ENCODE results near the gene ADGRL4.

The ADGRL4 gene

DNA sequence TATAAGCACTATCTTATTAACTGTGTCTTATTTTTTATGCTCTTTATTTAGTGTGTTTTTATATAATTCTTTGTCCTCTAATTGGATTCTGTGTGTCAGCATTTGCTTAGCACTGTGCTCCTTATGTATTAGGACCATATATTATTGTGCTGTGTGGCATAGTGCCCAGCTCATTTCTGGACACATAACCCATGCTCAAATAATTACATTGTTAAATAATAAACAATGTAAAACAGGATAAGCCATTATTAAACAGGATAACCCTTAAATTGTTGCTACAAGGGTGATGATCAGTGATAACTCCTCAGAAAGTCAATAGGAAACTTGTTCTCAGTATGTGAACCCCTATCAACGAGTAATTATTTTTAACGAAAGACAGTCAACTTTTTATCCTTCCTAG lies 150.4 kb downstream of the ADGRL4 start:
- no peak overlapping the region for H3K4me2 ChIP-seq (ENCODE audit: low read depth, low read length)
- H3F3A ChIP-seq (ENCODE audit: insufficient read depth, low read length), result no peaks in the 10 kb centered on the region
- no peak overlapping the region for H3K27ac ChIP-seq (ENCODE audit: low read length)
- no peaks in the 10 kb centered on the region for H3K27me3 ChIP-seq (replicated peaks; ENCODE audit: insufficient read depth, low read length)
- no peaks in the 10 kb centered on the region for H3K9me3 ChIP-seq (replicated peaks; ENCODE audit: insufficient read depth, low read length)
- H3K79me2 ChIP-seq (ENCODE audit: low read length), result no peaks in the 10 kb centered on the region
- H3K4me1 ChIP-seq (ENCODE audit: low read length), result peaks cover 9% of the 10 kb centered on the region
- H4K20me1 ChIP-seq (ENCODE audit: insufficient read depth, low read length), result no peaks in the 10 kb centered on the region
- H3K9ac ChIP-seq (ENCODE audit: low read length), result no peak overlapping the region
- no peaks in the 10 kb centered on the region for H3K9me2 ChIP-seq (replicated peaks; ENCODE audit: insufficient read depth, low read length)
- no peak for DNase-seq
- H3K4me3 ChIP-seq (ENCODE audit: low read length), result no peak overlapping the region
- TF ChIP-seq, protein P1, sequence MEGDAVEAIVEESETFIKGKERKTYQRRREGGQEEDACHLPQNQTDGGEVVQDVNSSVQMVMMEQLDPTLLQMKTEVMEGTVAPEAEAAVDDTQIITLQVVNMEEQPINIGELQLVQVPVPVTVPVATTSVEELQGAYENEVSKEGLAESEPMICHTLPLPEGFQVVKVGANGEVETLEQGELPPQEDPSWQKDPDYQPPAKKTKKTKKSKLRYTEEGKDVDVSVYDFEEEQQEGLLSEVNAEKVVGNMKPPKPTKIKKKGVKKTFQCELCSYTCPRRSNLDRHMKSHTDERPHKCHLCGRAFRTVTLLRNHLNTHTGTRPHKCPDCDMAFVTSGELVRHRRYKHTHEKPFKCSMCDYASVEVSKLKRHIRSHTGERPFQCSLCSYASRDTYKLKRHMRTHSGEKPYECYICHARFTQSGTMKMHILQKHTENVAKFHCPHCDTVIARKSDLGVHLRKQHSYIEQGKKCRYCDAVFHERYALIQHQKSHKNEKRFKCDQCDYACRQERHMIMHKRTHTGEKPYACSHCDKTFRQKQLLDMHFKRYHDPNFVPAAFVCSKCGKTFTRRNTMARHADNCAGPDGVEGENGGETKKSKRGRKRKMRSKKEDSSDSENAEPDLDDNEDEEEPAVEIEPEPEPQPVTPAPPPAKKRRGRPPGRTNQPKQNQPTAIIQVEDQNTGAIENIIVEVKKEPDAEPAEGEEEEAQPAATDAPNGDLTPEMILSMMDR (IDR thresholded peaks at IDR 0.05; ENCODE audit: low read length), result no peak
- TF ChIP-seq EZH2phosphoT487 (IDR thresholded peaks at IDR 0.05; ENCODE audit: low read length) (no peak), EZH2 (optimal IDR thresholded peaks at IDR 0.05; ENCODE audit: low read depth, low read length) (no peak)
- H2AFZ ChIP-seq (ENCODE audit: low read length), result no peak overlapping the region
- no peaks in the 10 kb centered on the region for H3K36me3 ChIP-seq (replicated peaks; ENCODE audit: insufficient read depth, low read length)

- Histone ChIP-seq H3K27me3 (replicated peaks; ENCODE audit: insufficient read depth, low read length) (no peaks in the 10 kb centered on the region), H3K9ac (ENCODE audit: low read length) (no peak overlapping the region), H3K4me2 (ENCODE audit: low read depth, low read length) (no peak overlapping the region), H4K20me1 (ENCODE audit: insufficient read depth, low read length) (no peaks in the 10 kb centered on the region), H2AFZ (ENCODE audit: low read length) (no peak overlapping the region), H3F3A (ENCODE audit: insufficient read depth, low read length) (no peaks in the 10 kb centered on the region), H3K9me2 (replicated peaks; ENCODE audit: insufficient read depth, low read length) (no peaks in the 10 kb centered on the region), H3K4me1 (ENCODE audit: low read length) (peaks cover 9% of the 10 kb centered on the region), H3K4me3 (ENCODE audit: low read length) (no peak overlapping the region), H3K27ac (ENCODE audit: low read length) (no peak overlapping the region), H3K36me3 (replicated peaks; ENCODE audit: insufficient read depth, low read length) (no peaks in the 10 kb centered on the region), H3K9me3 (replicated peaks; ENCODE audit: insufficient read depth, low read length) (no peaks in the 10 kb centered on the region), H3K79me2 (ENCODE audit: low read length) (no peaks in the 10 kb centered on the region)
- DNase-seq, result peak; percentile 74
- no peak for TF ChIP-seq EZH2phosphoT487 (IDR thresholded peaks at IDR 0.05; ENCODE audit: low read length)
- TF ChIP-seq, protein P1 (IDR thresholded peaks at IDR 0.05; ENCODE audit: low read length), result no peak
- no peak for TF ChIP-seq EZH2 (optimal IDR thresholded peaks at IDR 0.05; ENCODE audit: low read depth, low read length)
Measured at GRCh38 chr1:78855258-78855657, 151.3 kb downstream of the ADGRL4 start.

GRCh38 chr1:78854556-78854955 lies 152.0 kb downstream of the ADGRL4 start:
- H2AFZ ChIP-seq (ENCODE audit: low read length), result no peak overlapping the region
- H4K20me1 ChIP-seq (ENCODE audit: insufficient read depth, low read length), result no peaks in the 10 kb centered on the region
- H3K4me2 ChIP-seq (ENCODE audit: low read depth, low read length), result no peak overlapping the region
- no peaks in the 10 kb centered on the region for H3K27me3 ChIP-seq (replicated peaks; ENCODE audit: insufficient read depth, low read length)
- no peak overlapping the region for H3K27ac ChIP-seq (ENCODE audit: low read length)
- no peaks in the 10 kb centered on the region for H3K9me3 ChIP-seq (replicated peaks; ENCODE audit: insufficient read depth, low read length)
- H3K36me3 ChIP-seq (replicated peaks; ENCODE audit: insufficient read depth, low read length), result no peaks in the 10 kb centered on the region
- TF ChIP-seq, protein P1 (IDR thresholded peaks at IDR 0.05; ENCODE audit: low read length), result no peak
- TF ChIP-seq EZH2 (optimal IDR thresholded peaks at IDR 0.05; ENCODE audit: low read depth, low read length) (no peak), EZH2phosphoT487 (IDR thresholded peaks at IDR 0.05; ENCODE audit: low read length) (no peak)
- no peaks in the 10 kb centered on the region for H3K9me2 ChIP-seq (replicated peaks; ENCODE audit: insufficient read depth, low read length)
- H3K4me1 ChIP-seq (ENCODE audit: low read length), result peaks cover 9% of the 10 kb centered on the region
- H3F3A ChIP-seq (ENCODE audit: insufficient read depth, low read length), result no peaks in the 10 kb centered on the region
- no peak for DNase-seq
- H3K9ac ChIP-seq (ENCODE audit: low read length), result no peak overlapping the region
- H3K4me3 ChIP-seq (ENCODE audit: low read length), result no peak overlapping the region
- no peaks in the 10 kb centered on the region for H3K79me2 ChIP-seq (ENCODE audit: low read length)

Data from MM.1S (cell line).